ENCODE data around the gene TOX2.

Gene TOX2

DNA sequence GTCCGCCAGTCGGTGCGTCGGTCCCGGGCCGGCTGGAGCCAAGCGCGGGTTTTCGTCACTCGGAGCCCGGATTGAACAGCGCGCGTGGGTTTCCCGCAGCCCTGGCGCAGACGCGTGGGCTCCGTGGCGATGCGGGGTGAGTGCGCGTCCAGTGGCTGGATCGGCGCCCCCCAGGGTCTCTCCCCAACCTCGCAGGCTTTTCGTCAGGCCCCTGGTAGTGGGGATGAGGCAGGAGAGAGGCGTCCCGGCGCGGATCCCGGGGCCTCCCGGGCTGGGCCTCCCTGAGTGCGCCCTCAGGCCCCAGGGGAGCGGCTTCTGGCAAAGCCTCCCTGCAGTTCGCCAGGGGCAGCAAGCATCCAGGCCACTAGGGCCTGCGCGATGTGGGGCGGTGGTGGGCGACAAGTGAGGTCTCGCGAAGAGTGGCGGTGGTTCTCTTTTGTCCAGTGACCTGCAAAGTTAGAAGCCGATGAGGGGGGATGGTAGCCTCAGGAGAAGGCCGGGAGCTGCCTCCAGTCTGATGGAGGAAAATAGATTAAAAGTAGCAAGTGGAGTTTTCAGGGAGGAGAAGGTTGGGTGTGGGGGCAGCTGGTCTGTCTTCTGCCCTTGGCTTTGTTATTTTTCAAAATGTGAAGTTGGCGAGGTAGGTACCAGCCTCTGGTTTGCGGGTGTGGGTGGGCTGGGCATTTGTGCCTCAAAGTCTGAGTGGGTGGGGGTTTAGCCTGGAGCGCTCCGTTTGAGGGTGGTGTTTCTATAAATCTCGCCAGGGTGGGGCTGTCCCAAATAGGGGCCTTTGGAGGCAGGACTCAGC, 1.6 kb downstream of the TOX2 start:
- no peak for DNase-seq (ENCODE audit: low read depth)

DNA sequence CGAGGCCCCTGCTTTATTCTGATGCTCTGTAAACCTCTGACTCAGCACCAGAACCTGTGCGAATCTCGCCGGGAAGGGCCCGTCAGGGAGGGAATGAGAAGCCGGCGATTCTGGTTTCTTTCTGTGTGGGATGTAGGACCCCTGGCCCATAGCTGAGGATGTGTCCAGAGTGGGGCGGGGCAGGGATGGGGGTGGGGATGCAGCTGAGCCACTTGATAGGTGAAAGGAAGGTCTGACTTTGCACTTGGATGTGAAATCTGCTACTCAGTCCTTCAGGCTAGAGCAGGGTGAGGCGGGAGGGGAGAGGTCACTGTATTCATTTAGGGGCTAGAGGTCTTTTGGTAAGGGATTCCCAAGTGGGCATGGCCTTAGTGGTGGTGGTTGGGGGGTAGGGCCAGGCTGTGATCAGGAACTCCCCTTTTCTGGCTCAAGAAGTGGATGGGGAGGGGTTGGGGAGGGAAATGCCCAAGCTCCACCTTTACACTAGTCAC, 2.3 kb downstream of the TOX2 start:
- DNase-seq (ENCODE audit: low read depth) = no peak

DNA sequence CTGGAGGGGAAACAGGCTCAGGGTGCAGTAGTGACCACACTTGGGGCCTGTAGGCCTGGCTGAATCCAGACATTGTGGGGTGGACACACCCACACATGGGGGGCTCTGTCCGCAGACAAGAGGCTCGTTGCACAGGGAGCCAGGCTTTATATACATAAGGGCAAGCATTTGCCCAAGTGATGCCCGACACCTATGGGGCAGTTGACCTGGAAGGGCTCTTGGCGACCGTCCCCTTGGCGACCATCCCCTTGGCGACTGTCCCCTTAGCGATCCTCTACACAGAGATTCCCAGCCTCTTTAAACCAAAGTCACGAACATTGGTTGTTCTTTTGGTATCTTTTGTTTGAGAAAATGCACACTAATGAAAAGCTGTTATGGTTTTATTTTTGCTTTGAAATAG, 2.7 kb downstream of the TOX2 start:
- no peak for DNase-seq (ENCODE audit: low read depth)

DNA sequence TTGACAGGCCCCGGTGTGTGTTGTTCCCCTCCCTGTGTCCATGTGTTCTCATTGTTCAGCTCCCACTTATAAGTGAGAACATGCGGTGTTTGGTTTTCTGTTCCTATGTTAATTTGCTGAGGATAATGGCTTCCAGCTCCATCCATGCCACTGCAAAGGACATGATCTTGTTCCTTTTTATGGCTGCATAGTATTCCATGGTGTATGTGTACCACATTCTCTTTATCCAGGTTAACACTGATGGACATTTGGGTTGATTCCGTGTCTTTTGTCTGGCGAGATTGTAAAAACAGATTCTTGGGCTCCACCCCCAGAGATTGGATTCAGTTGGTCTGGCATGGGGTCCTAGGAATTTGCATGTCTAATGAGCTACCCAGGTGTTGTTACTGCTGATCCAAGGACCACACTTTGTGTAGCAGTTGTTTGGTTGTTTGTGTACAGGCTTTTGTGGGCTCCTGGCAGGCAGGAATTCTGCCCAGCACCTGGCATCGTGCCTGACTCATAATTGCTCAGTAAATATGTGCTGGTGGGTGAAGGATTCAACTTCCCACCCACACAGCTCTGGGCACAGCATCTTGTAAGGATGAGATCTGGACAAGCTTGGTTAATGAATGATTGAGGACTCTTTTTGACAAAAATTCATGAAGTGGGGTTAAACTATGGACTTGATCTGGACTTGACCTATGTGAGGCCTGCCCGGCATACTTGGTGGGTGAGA, 5.2 kb downstream of the TOX2 start:
- no peak for DNase-seq (ENCODE audit: low read depth)

DNA sequence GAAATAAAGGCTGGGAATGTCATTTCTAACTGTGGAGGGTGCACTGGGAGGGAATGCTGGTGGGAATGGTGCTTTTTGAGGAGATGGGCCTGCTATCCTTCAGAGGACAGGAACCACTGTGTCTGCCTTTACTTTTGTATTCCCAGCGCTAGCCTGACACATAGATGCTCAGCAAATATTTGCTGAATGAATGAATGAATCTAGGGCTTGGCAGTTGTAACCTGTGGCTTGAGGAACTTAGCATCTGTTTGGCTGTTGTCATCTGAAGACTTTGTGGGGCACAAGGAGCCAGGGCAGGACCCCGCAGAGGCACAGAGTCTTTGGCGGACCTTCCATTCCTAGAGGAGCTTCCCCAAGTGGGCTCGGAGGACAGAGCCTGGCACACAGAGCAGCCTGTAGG, 6.1 kb downstream of the TOX2 start:
- no peak for DNase-seq (ENCODE audit: low read depth)

DNA sequence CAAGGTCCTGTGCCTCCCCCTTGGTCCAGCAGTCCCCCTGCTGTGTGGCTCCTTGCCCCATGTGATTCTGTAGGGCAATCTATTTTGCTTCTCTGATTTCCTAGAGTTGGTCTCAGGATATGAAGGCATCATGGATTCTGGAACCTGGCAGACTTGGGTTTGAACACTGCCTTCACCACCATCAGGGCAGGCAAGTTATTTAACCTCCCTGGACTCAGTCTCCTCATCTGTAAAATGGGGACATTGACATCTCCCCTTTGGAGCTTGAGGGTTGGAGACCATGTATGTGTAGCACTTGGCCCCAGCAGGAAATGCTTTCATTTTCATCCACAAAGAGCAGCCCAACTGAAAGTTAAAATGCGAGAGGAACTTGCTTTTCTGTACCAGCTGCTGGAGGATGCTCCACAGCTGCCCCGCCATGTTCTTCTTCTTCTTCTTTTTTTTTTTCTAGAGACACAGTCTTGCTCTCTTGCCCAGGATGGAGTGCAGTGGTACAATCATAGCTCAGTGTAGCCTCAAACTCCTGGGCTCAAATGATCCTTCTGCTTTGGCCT, 6.7 kb downstream of the TOX2 start:
- no peak for DNase-seq (ENCODE audit: low read depth)

DNA sequence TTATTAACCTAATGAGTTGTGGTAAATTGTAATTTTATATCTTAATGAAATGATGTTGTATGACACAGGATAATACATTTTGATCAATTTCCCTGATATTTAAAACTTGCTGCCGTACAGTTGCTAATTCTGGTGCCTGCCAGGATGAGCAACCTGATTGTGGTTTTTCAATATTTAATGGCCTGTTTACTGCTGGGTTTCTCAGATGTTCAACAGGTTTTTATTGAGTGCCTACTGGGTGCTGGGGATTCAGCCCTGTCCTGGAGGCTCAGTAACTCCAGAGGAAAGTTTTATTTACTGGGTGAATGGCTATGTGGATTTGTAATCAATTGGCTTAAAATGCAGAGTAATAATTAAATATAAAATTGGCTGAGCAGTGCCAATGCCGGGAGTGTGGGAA, 8.0 kb downstream of the TOX2 start:
- no peak for DNase-seq (ENCODE audit: low read depth)

DNA sequence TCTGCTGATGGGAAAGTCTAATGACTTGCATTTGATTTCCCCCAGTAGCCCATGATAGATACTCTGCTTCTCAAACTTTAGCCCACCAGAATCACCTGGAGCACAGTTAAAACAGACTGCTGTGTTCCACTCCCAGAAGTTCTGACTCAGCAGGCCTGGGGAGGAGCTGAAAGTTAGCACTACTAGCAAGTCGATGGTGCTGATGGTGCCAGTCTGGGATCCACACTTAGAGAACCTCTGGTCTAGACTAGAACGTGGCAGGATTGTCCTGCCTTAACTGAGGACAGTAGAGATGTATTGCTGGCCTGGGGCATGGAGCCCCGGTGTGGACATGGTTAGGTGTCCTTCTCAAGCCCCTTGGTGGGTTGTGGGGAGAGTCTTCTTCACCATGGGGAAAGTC, 8.7 kb downstream of the TOX2 start:
- no peak for DNase-seq (ENCODE audit: low read depth)

DNA sequence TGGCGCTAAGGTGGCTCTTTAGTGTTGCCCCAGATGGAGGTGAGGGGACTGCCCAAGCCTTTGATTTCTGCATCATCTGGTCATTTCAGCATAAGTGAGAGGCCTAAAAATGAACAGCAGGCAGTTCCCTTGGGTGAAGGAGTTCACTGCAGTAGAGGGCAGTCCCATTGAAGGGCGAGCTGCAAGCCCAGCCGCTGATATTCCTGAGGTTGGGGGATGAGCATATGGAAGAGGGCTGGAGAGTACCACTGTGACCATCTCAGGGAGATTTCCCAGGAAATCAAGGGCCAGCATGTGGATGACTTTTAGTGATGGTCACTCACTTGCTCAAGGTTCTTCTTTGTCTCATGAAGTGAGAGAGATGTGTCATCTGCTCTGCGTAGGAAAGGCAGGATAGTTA, 9.3 kb downstream of the TOX2 start:
- no peak for DNase-seq (ENCODE audit: low read depth)

DNA sequence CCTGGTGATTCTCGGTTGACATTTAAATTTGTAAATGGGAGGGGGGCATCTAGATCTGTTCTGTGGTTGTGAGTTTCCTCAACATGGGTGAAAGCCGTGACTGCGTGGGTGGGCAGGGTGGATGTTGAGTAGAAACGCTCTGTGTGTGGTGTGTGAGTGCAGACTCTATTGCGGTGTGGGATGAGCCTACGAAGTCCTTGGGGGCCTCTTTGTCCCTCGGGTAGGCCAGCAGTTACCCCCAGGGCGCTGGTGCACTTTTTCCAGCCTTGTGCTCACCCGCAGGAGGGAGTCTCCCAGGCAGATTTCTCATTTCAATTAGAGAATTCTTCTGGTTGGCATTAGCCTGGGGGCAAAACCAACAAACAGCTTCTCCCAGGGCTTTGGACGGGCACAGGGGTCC, 10.6 kb downstream of the TOX2 start:
- DNase-seq (ENCODE audit: low read depth) = no peak

DNA sequence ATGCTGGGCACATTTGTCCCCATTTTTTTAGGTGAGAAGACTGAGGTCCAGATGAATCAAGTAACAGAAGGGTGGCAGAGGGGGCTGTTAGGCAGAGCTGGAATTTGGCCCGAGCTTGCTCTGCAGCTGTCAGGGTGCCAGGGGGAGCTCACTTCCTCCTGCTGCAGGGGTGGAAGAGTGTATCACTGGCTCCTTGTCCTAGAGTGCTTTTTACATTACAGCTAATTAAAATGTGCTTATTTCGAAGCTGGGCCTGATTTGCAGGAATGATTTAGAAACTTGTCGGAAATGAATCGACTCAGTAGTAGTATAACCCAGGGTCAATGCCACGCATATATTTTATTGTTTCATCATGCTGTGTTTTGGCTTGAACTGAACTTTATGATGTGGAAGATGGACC, 11.1 kb downstream of the TOX2 start:
- DNase-seq (ENCODE audit: low read depth) = no peak

DNA sequence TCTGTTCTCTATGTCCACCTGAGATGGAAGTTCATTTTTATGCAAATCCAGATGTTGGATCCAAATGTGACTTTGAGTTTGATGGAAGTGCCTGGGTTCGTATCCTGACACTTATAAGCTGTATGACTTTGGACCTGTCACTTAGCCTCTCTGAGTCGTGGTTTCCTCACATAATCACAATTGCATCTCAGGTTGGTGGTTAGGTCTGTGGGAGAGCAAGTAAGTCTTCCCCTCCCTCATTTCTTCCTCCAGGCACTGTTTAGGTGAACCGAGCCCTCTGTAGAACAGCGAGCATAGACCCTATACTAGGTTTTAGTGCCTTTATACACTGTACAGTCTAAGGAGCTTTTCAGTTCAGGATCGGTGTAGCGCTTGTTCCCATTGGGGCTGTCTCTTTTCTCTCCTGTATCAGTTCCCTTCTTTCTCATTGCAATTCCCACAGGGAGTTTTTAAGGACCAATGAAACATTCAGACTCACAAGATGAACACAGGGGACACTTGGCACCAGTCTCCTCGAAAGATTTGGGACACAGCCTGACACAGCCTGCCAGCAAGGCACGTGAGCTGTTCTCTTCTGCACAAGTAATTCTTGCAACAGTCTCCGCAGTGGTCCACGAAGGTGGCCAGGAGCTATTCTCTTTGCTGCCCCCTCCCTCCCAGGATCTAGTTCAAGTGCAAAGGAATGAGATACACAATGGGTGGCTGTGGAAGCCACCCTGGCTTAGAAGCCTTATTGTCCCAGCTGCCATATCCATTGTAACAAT, 11.8 kb downstream of the TOX2 start:
- DNase-seq (ENCODE audit: low read depth) = no peak

DNA sequence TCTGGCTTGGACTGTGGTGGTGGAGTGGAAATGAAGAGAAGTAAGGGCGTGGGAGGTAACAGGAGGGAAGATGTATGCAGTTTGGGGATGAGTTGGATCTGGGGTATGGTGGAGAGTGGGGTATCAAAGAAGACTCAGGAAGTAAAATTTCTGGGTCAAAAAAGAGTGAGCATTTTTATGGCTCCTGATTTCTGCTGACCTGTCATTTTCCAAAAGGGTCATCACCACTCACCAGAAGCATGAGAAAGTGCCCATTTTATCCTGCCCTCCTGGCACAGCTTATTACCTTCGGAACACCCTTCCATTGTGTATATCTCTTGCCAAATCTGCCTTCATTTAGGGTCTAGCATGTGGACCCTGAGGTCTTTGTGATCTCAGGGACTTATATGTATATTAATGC, 17.3 kb downstream of the TOX2 start:
- no peak for DNase-seq (ENCODE audit: low read depth)

DNA sequence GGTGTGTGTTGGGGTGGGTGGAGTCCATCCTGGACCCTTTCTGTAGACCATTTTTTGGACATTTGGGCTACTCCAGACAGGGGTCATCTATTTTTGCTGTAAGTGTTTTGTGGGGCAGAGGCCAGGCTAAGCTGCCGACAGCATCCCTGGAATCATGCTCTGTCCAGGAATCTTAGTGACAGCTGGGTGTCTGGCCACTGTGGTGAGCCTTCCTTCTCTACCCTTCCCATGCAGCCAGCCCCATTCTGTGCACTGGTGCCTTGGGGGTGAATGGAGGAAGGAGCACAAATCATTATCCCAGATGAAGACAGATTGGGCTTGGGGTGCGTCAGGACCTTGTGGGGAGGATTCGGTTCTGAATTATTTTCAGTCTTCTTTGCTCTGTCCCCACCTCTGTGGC, 20.2 kb downstream of the TOX2 start:
- no peak for DNase-seq (ENCODE audit: low read depth)

DNA sequence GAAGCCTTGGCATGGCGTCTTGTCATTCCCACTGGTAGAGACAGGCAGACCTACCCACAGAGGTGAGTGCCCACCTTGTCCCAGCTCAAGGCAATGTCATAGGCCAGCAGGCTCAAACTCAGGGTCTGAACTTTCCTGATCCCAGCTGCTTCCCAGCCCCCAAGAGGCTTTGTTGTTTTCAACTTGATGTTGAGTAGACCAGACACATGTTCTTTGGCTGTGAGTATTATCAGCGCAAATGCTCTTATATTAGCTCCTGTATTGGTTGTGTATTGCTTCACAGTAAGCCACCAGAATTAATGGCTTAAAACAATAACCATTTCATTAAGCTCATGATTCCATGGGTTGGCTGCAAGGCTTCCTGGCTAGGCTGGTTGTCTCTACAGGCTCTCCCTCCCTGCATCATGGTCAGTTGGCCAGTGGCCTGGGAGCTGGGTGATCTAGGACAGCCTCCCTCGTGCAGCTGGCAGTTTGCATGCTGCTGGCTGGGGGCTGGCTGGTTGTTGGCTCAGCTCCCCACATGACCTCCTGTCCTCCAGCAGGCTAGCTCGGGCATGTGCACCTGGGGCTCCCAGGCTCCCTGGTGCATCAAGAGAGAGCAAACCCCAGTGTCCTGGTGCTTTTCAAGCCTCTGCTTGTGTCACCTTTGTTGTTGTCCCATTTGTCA, 21.6 kb downstream of the TOX2 start:
- DNase-seq (ENCODE audit: low read depth) = no peak

DNA sequence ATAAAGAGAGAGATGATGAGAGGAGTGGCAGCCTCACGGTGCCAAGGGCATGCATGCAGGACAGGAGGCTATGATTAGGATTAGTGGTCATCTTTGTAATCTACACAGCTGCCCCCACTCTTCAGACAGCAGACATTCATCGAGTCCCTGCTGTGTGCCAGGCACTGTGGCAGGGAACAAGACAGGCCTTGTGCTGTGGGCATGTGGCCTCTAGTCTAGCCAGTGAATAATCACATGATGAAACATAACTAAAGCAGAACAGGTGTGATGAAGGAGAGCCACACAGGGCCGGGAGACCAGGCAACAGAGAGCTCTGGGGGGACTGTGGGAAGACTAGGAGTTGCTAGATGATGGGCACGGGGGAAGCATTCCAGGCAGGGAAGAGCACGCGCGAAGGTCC, 22.2 kb downstream of the TOX2 start:
- DNase-seq (ENCODE audit: low read depth) = no peak

DNA sequence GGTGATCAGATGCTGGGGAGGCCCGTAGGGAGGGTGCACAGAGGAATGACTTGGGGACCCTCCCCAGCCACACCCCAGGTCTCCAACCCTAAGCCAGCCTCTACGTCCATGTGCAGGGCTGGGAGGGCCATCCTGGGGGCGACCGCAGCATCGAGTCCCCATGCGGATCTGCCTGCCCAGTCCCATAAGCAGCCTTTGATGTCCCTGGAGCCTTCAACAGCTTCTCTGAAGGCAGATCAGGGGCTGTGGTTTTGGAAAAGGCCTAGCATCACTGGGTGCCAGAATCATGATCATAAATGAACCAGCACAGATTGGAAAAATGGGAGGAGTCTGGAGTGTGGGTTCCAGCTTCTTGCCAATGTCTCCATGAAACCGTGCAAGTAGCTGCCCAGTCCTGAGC, 22.9 kb downstream of the TOX2 start:
- DNase-seq (ENCODE audit: low read depth) = no peak

DNA sequence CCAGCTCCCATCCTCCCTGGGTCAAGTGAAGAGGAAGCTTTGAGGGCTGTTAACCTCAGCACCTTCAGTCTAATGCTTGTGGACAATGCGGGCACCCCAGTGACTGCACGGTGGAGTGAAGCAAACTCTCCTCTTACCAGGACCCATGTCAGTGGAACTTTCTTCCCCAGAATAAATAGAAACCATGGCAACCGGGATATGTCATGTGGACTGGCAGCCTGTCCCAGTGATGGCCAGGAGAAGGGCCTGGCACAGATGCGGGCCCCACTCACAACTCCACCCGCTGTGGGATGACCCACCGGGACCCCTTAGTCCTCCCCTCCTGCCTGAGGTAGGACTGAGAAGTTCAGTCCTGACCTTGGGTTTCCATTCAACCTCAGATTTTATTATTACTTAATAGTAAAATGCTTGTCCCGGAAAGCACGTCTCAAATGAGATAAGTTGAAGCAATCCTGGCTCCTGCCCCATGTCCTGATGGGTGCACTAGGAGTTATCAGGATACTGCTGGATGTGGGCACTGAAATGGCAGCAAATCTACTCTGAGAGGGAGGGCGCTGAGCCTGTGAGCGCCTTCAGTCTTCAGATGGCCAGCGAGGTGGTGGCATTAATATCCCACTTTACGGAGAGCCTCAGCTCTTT, 23.5 kb downstream of the TOX2 start:
- no peak for DNase-seq (ENCODE audit: low read depth)

DNA sequence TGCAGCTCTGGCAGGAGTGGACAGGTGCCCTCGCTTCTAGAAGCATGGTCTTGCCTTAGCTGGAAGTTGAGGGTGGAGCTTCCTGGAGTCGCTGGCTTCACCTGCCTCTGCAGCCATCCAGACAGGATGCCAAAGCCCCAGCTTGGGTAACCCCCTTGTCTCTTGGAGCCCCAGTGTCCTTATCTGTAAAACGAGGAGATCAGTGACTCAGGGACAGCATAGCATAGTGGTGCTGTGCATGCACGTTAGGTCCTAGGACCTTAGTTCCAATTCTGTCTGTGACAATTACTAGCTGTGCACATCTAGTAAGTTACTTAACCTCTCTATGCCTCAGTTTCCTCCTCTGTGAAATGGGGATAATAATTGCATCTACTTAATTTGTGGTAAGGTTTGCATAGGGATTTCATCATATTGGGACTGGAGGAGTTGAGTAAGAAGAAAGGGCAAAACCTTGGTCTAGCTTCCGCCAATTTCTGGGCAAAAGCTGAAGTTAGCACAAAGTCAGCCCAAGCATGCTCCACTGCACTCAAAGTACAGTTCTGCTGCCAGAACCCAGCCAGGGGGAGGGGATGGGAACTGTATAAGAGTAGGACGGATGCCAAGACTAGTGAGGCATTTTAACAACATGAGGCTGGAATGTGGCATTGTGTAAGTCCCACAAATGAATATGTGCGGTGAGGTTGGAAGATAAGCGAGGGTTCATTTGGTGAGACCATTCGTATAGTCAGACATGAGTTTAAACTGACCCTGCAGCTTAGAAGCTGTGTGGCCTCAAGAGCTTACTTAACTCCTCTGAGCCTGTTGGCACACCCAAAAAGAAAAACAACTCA, 24.5 kb downstream of the TOX2 start:
- no peak for DNase-seq (ENCODE audit: low read depth)

DNA sequence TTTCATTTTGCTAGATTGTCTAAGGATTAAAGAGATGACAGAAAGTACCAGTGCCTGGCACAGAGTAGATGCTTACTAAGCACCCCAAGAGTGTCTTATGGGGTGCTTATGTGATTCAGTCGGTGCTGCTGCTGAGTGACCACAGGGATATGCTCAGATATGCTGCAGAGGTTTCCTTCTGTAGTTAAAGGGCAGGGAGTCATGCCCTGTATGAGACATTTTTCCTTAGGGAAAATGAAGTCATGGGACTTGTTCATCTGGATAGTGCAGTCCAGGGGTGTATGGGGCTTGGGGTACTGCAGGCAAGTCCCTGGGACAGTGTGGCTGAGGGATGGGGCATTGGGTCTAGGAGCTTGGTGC, 25.1 kb downstream of the TOX2 start:
- no peak for DNase-seq (ENCODE audit: low read depth)
